HepG2 (cell line): ENCODE data around the gene IL26.

Experiments
- GATA4 ChIP-seq: sonication (generic); IDR thresholded peaks from 2 replicates; pipeline ENCODE4 v1.6.1; 2016; ENCODE audit warnings: antibody characterized with exemption, low read depth, borderline replicate concordance
- POLR2AphosphoS5 ChIP-seq: IDR thresholded peaks from 2 replicates; pipeline ENCODE4 v1.6.1; 2012; ENCODE audit warnings: low read depth, low read length
- ZSCAN31 ChIP-seq: sonication (generic); formaldehyde crosslinking; IDR thresholded peaks from 2 replicates; pipeline ENCODE4 v1.5.0; 2020; ENCODE audit warnings: low read depth, mild to moderate bottlenecking, missing genetic modification reagents

DNA sequence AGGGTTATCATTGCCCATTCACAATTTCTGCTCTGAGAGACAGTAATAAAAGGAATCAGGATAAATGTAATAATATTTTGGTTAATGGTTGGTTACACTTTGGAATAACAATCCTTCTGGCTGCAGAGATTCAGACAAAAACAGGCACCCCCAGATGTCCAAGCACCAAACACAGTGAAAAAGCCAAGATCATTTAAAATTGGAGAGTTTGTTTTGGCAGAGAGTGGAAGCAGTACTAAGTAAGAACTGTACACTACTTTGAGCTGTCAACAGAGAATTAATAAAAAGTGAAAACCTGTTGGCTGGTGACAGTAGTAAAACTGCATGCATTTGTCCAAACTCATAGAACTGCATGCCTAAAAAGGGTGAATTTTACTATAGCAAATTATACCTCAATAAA lies 43.4 kb upstream of the IL26 start:
- no peak for TF ChIP-seq POLR2AphosphoS5
- TF ChIP-seq ZSCAN31 (CRISPR knock-in tag) = no peak
- TF ChIP-seq GATA4 = no peak
